ENCODE results near the gene PPAN. TPM values are rescaled to one million over a fixed set of nuclear protein-coding genes. Genes with fewer than 3 reads are reported as not detected.

PPAN gene
- total RNA-seq, 1 experiment from 2014 or later, result 101 TPM

DNA sequence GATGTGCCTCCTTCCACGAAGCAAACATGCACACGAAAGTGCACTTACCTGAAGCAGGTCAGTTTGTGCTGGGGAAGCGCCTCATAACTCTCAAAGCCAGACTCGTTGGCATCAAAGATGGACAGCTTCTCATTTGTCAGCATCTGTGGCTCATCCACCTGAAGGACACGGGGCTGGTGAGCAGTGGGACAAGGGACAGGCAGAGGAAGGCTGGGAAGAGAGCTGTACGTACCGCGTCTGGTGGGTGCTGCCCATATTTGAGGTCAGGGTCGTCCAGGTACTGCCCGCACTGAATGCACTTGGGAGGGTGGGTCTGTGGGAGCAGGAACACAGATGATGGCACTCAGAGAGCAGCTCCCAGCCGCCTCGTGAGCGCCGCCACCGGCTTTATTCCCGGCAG lies 53.4 kb downstream of the PPAN start:
- no peak overlapping the region for H3K4me3 ChIP-seq (replicated peaks in 1 of 2; ENCODE audit: low read depth in 1 of 2, low read length in 2 of 2)
- no peaks in the 10 kb centered on the region for H3K9me3 ChIP-seq (ENCODE audit: control insufficient read depth in 1 of 2, insufficient read depth in 1 of 2, low read depth in 1 of 2, low read length in 2 of 2)
- H3K9ac ChIP-seq (ENCODE audit: low read length), result no peak overlapping the region
- no peak for TF ChIP-seq YY1 (IDR thresholded peaks at IDR 0.05; ENCODE audit: extremely low read depth, insufficient replicate concordance, low read depth, low read length)
- TF ChIP-seq SP1 (IDR thresholded peaks at IDR 0.05; ENCODE audit: low read depth), result no peak
- no peak for TF ChIP-seq ELF1 (IDR thresholded peaks at IDR 0.05; ENCODE audit: borderline replicate concordance, low read depth)
- TF ChIP-seq, protein P1, sequence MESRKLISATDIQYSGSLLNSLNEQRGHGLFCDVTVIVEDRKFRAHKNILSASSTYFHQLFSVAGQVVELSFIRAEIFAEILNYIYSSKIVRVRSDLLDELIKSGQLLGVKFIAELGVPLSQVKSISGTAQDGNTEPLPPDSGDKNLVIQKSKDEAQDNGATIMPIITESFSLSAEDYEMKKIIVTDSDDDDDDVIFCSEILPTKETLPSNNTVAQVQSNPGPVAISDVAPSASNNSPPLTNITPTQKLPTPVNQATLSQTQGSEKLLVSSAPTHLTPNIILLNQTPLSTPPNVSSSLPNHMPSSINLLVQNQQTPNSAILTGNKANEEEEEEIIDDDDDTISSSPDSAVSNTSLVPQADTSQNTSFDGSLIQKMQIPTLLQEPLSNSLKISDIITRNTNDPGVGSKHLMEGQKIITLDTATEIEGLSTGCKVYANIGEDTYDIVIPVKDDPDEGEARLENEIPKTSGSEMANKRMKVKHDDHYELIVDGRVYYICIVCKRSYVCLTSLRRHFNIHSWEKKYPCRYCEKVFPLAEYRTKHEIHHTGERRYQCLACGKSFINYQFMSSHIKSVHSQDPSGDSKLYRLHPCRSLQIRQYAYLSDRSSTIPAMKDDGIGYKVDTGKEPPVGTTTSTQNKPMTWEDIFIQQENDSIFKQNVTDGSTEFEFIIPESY (IDR thresholded peaks at IDR 0.05; ENCODE audit: extremely low read depth, insufficient replicate concordance, low read length), result no peak
- no peak for TF ChIP-seq TCF7L2 (IDR thresholded peaks at IDR 0.05; ENCODE audit: borderline replicate concordance, extremely low read depth, insufficient read depth, insufficient read length)
- TF ChIP-seq, protein P2, sequence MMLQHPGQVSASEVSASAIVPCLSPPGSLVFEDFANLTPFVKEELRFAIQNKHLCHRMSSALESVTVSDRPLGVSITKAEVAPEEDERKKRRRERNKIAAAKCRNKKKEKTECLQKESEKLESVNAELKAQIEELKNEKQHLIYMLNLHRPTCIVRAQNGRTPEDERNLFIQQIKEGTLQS (IDR thresholded peaks at IDR 0.05), result no peak
- TF ChIP-seq ZNF274 (IDR thresholded peaks at IDR 0.05; ENCODE audit: low read depth, low read length), result no peak
- TF ChIP-seq FOSL1 (IDR thresholded peaks at IDR 0.05; ENCODE audit: low read depth), result no peak
- TF ChIP-seq, protein P3, sequence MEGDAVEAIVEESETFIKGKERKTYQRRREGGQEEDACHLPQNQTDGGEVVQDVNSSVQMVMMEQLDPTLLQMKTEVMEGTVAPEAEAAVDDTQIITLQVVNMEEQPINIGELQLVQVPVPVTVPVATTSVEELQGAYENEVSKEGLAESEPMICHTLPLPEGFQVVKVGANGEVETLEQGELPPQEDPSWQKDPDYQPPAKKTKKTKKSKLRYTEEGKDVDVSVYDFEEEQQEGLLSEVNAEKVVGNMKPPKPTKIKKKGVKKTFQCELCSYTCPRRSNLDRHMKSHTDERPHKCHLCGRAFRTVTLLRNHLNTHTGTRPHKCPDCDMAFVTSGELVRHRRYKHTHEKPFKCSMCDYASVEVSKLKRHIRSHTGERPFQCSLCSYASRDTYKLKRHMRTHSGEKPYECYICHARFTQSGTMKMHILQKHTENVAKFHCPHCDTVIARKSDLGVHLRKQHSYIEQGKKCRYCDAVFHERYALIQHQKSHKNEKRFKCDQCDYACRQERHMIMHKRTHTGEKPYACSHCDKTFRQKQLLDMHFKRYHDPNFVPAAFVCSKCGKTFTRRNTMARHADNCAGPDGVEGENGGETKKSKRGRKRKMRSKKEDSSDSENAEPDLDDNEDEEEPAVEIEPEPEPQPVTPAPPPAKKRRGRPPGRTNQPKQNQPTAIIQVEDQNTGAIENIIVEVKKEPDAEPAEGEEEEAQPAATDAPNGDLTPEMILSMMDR (IDR thresholded peaks at IDR 0.05 in 2 of 3, conservative IDR thresholded peaks at IDR 0.05 in 1 of 3; ENCODE audit: borderline replicate concordance in 1 of 3, insufficient read depth in 1 of 3, low read depth in 2 of 3, low read length in 2 of 3), result no peak
- no peak for TF ChIP-seq CEBPB (IDR thresholded peaks at IDR 0.05; ENCODE audit: low read depth)
- TF ChIP-seq EZH2 (IDR thresholded peaks at IDR 0.05), result no peak
- TF ChIP-seq EGR1 (IDR thresholded peaks at IDR 0.05; ENCODE audit: low read depth), result no peak
- TF ChIP-seq JUND (IDR thresholded peaks at IDR 0.05), result no peak
- no peak for TF ChIP-seq RAD21 (IDR thresholded peaks at IDR 0.05; ENCODE audit: low read depth)
- TF ChIP-seq POLR2A (IDR thresholded peaks at IDR 0.05; ENCODE audit: borderline replicate concordance, extremely low read depth, insufficient read depth, insufficient read length), result no peak
- no peak for TF ChIP-seq ZFX (IDR thresholded peaks at IDR 0.05)
- no peak for TF ChIP-seq CBX3 (IDR thresholded peaks at IDR 0.05; ENCODE audit: low read depth)
- TF ChIP-seq SIN3A (IDR thresholded peaks at IDR 0.05; ENCODE audit: low read depth), result no peak
- no peak for TF ChIP-seq POLR2AphosphoS5 (IDR thresholded peaks at IDR 0.05; ENCODE audit: low read depth, low read length)
- TF ChIP-seq EZH2phosphoT487 (IDR thresholded peaks at IDR 0.05; ENCODE audit: borderline replicate concordance), result no peak
- H3K4me2 ChIP-seq (ENCODE audit: low read length), result no peak overlapping the region
- H3K27me3 ChIP-seq (ENCODE audit: insufficient read depth, low read length), result no peaks in the 10 kb centered on the region
- no TSS peak for BruUV-seq (replicated peaks)
- H3K36me3 ChIP-seq (ENCODE audit: control insufficient read depth in 1 of 2, insufficient read depth in 2 of 2, low read length in 2 of 2), result peaks cover 63 to 80% of the 10 kb centered on the region in 2 experiments; a peak in 3 of 4 replicates
- no peak overlapping the region for H2AFZ ChIP-seq (ENCODE audit: low read depth, low read length, poor library complexity, severe bottlenecking)
- no peaks in the 10 kb centered on the region for H3K9me2 ChIP-seq (ENCODE audit: insufficient read depth)
- POLR2A ChIA-PET, result no interaction called here
- H3K79me2 ChIP-seq (ENCODE audit: insufficient read depth, low read length), result peaks cover 17% of the 10 kb centered on the region; the same call in 1 of the 2 replicates
- CTCF ChIA-PET, result no interaction called here
- RAD21 ChIA-PET (ENCODE audit: low non-redundant PET in 1 of 2, low total read pairs in 2 of 2, uncharacterized antibody in 2 of 2, unreplicated experiment in 2 of 2), result no interaction called here
- no peak overlapping the region for H3K27ac ChIP-seq (ENCODE audit: low read depth, low read length)
- H3K4me1 ChIP-seq (ENCODE audit: control insufficient read depth in 1 of 2, insufficient read depth in 2 of 2, low read length in 2 of 2), result no peaks in the 10 kb centered on the region
- no peak for ATAC-seq
- no peaks in the 10 kb centered on the region for H4K20me1 ChIP-seq (ENCODE audit: insufficient read depth)
- no peak for DNase-seq (ENCODE audit: low read depth, low spot score)
- intact Hi-C loops (cut with micrococcal nuclease), result no loop called here
